Activated naive CD8-positive, alpha-beta T cell treated with anti-CD3 and anti-CD28 coated beads for 36 hours (primary cell): ENCODE results near the gene SERGEF. TPM values are rescaled to one million over a fixed set of nuclear protein-coding genes. Genes with fewer than 3 reads are reported as not detected.

Experiments used
- DNase-seq: peaks from one replicate; pipeline ENCODE4 v3.0.0; 2021
- H3K27ac Mint-ChIP-seq: one replicate; pipeline ENCODE4 v1.8.0; 2022; ENCODE audit warnings: mild to moderate bottlenecking, moderate library complexity, mixed read lengths
- H3K27me3 Mint-ChIP-seq: one replicate; pipeline ENCODE4 v1.8.0; 2022; ENCODE audit warnings: mild to moderate bottlenecking, mixed read lengths
- H3K36me3 Mint-ChIP-seq: one replicate; pipeline ENCODE4 v1.8.0; 2021; ENCODE audit warnings: mild to moderate bottlenecking, mixed read lengths
- H3K4me1 Mint-ChIP-seq: one replicate; pipeline ENCODE4 v1.8.0; 2021; ENCODE audit warnings: mixed read lengths
- H3K4me3 Mint-ChIP-seq: one replicate; pipeline ENCODE4 v1.8.0; 2022; ENCODE audit warnings: mild to moderate bottlenecking, moderate library complexity, mixed read lengths
- H3K9me3 Mint-ChIP-seq: one replicate; pipeline ENCODE4 v1.8.0; 2022; ENCODE audit warnings: mixed read lengths
- total RNA-seq, 2 experiments: library from RNA; stranded (reverse); gene quantifications; one replicate each; pipeline ENCODE4 v1.2.3, GENCODE V29; 2021

SERGEF gene
- total RNA-seq, 2 experiments from 2014 or later, result 37.0 to 38.0 TPM

DNA sequence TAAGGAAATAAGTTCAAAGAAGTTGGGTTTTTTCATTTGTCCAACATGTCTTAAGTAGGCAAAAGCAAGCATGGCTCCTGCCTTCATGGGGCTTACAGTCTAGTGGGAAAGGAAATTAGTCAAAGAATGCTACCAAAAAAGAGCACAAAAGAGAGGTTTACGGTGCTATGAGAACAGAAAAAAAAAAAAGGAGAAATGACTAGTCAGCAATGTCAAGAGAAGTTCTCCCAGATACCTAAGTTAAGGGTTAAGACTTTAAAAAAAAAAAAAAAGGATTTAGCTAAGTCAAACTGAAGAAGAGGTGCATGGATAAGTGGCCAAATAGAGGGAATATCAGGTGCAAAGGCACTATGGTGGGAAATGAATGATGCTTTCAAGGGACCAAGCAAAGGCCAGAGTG lies 29.3 kb downstream of the SERGEF start:
- Mint-ChIP-seq H3K36me3 (peaks cover 30% of the 10 kb centered on the region), H3K27me3 (no peaks in the 10 kb centered on the region), H3K4me1 (no peaks in the 10 kb centered on the region), H3K27ac (no peak overlapping the region), H3K4me3 (no peak overlapping the region), H3K9me3 (no peaks in the 10 kb centered on the region)
- no peak for DNase-seq

DNA sequence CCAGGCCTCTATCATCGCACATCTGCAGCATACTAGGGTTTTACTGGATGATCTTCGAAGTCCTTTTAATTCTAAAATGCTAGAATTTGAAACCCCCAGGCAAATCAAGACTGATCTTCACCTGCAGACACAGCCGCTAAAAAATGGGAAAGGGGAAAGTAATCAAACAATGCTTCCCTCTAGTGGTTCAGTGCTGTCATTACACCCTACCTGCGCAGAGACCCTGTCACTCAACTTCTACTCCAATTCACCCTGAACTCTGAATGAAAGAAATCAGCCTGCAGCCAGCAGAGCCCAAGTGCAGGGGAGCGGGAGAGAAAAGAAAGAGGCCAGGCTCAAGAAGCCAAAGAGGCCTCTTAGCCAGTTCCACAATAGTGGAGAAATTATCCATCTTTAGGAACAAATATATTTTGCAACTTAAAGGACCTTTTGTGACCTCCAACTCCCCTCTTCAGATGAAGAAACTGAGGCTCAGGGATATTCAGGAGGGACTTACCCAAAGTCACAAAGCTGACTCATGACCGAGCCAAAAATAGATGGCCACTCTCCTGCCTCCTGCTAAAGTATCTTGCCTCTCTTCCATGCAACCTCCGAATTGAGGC lies 33.0 kb downstream of the SERGEF start:
- Mint-ChIP-seq H3K4me1 (no peaks in the 10 kb centered on the region), H3K36me3 (peaks cover 25% of the 10 kb centered on the region)

DNA sequence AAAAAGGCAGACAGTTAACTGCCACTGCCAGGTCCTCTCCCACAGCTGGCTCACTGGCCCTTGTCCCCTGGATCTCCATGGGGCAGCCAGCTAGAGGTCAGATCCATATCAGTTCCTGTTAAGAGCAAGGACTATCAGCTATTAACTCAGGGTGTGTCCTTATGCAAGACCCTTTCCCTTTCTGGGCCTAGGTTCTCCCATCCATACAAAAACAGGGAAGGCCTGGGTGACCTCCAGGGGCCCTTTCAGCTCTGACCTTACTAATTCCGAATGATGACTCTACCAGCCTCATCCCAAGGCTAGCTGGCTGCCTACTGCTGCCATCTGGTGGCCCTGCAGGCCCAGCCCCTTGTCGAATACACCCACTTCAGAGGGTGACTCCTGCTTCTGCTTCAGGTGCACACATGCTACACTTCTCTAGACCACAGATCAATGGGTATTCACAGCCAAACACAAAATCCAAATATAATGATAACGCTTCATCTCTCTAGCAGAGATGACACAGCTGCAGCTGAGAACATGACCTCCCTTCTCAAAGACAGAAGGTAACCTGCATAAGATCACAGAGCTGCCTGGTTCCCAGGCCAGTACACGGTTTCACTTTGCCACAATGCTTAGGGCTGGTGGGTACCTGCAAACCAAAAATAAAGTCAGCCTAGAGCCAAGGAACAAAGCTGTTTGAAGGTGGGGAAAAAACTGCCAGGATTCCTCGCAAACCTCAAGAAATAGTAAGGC lies 34.1 kb downstream of the SERGEF start:
- H3K4me3 Mint-ChIP-seq, result no peak overlapping the region
- peak; percentile 15 for DNase-seq
- H3K27me3 Mint-ChIP-seq, result no peaks in the 10 kb centered on the region
- no peaks in the 10 kb centered on the region for H3K9me3 Mint-ChIP-seq
- H3K36me3 Mint-ChIP-seq, result peaks cover 14% of the 10 kb centered on the region
- H3K27ac Mint-ChIP-seq, result no peak overlapping the region
- H3K4me1 Mint-ChIP-seq, result no peaks in the 10 kb centered on the region

More for the DNA sequence above, 33.0 kb downstream of the SERGEF start:
- no peak overlapping the region for H3K4me3 Mint-ChIP-seq
- H3K27me3 Mint-ChIP-seq, result no peaks in the 10 kb centered on the region
- H3K9me3 Mint-ChIP-seq, result no peaks in the 10 kb centered on the region
- DNase-seq, result peak; percentile 6
- H3K27ac Mint-ChIP-seq, result no peak overlapping the region

DNA sequence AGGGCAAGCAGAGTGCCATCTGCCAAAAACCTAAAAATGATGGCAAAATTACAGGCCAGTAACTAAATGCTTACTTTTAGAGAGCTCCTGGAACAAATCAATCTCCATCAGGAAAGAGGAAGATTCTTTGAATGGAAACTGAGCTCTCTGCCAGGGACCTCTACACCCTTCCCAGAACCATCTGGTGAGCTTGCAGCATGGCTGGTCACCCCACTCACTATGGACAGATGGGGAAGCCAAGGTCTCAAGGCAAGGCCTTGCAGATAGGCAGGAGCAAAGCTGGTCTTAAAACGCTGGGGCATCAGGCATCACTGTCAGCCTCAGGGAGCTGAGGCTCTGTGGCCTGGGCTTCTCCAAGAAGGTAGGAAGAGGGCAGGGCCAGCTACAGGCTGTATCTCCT lies 36.2 kb downstream of the SERGEF start:
- Mint-ChIP-seq H3K36me3 (peaks cover 15% of the 10 kb centered on the region), H3K27me3 (no peaks in the 10 kb centered on the region), H3K27ac (no peak overlapping the region), H3K9me3 (no peaks in the 10 kb centered on the region), H3K4me3 (no peak overlapping the region), H3K4me1 (no peaks in the 10 kb centered on the region)
- DNase-seq, result no peak

DNA sequence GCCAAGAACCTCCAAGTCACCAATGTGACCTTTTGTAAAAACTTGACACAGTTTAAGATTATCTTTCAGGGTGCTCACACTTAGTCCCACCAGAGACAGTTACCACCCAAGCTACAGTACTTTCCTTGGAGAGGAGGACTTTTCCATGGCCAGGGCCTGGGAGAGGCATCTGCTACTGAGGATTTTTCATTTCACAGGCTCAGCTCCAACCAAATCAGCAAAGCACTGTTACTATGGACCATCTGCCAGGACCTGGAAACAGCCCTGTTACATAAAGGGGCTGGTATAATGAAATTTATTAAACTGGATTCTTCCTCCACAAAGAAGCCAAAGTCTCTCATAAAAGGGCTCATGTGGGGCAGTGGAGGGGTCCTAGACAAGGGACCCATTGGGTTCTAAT lies 38.6 kb downstream of the SERGEF start:
- Mint-ChIP-seq H3K36me3 (peaks cover 27% of the 10 kb centered on the region), H3K4me3 (no peak overlapping the region), H3K27ac (no peak overlapping the region), H3K9me3 (no peaks in the 10 kb centered on the region), H3K4me1 (no peaks in the 10 kb centered on the region), H3K27me3 (no peaks in the 10 kb centered on the region)
- no peak for DNase-seq

DNA sequence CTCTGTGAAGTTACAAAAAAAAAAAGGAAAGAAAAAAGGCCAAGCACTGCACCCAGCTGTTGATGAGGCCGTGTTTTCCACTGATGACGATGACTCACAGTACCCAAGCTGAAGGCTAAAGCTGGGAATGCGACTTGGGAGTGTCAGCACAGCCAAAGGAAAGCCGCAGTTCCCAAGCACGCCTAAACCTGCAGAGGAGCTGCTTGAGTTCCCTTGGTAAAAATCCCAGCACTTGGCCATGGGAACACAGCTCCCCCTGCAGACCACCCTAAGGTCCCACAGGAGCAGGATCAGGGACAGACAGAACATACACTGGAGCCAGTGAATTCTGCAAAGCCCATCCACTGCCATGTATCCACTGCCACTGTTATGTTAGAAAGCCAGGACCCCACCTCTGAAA lies 39.9 kb downstream of the SERGEF start:
- no peaks in the 10 kb centered on the region for H3K4me1 Mint-ChIP-seq
- H3K36me3 Mint-ChIP-seq, result peaks cover 24% of the 10 kb centered on the region
- DNase-seq, result no peak
- no peaks in the 10 kb centered on the region for H3K9me3 Mint-ChIP-seq
- H3K27me3 Mint-ChIP-seq, result no peaks in the 10 kb centered on the region
- H3K4me3 Mint-ChIP-seq, result no peak overlapping the region
- no peak overlapping the region for H3K27ac Mint-ChIP-seq

DNA sequence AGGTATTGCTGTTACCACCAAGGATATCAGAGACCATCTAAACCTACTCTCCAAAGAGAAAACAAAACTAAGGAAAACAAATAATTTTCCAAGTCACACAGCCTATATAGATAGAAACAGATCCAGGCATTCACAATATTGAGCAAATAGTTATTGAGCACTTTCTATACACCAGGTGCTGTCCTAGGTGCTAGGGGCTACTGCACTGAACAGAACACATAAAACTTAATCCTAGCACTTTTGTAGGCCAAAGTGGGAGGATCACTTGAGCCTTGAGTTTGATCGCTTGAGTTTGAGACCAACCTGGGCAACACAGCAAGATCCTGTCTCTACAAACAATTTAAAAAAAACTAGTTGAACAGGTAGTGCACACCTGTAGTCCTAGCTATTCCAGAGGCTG lies 44.6 kb downstream of the SERGEF start:
- Mint-ChIP-seq H3K9me3 (no peaks in the 10 kb centered on the region), H3K27me3 (no peaks in the 10 kb centered on the region), H3K4me3 (no peak overlapping the region), H3K27ac (no peak overlapping the region), H3K4me1 (peaks cover 4% of the 10 kb centered on the region), H3K36me3 (peaks cover 35% of the 10 kb centered on the region)
- no peak for DNase-seq

DNA sequence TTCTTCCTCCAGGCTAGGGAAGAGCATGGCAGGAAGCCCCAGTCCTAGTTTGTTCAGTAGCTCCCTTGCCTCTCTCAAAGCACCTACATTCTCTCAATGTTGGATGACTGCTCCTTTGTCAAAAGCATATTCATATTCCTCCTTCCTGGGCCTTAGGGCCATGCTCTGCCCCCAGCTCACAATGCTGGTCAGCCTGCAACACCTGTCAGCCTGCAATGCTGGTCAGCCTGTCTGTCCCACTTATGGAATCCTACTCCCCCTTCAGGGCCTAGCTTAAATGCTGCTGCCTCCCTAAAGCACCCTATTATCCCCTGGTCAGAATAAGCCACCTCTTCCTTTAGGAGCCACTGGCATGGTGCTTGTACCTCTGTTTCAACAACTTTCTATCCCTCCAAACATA lies 45.2 kb downstream of the SERGEF start:
- H3K9me3 Mint-ChIP-seq, result no peaks in the 10 kb centered on the region
- peaks cover 30% of the 10 kb centered on the region for H3K36me3 Mint-ChIP-seq
- H3K27me3 Mint-ChIP-seq, result no peaks in the 10 kb centered on the region
- peaks cover 4% of the 10 kb centered on the region for H3K4me1 Mint-ChIP-seq
- no peak overlapping the region for H3K27ac Mint-ChIP-seq
- no peak for DNase-seq
- no peak overlapping the region for H3K4me3 Mint-ChIP-seq

DNA sequence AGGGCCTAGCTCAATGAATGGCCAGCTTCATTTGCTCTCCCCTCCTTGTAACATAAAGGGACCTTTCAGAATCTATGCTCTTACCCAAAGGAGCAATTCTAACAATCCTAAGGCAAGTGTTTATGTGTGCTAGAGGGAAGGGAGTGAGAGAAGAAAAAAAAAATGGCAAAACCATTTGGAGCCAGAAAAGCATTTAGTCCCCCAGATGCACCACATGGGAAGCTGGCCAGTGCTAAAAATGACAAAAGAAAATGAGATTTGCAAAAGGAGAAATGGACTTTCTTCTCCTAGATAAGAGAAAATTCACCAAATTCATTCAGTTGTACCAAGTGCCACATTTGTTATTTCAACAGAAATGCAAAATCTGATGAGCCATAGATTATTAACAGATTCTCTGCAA lies 52.8 kb downstream of the SERGEF start:
- Mint-ChIP-seq H3K36me3 (peaks cover 29% of the 10 kb centered on the region), H3K9me3 (no peaks in the 10 kb centered on the region), H3K27me3 (no peaks in the 10 kb centered on the region), H3K4me3 (no peak overlapping the region), H3K27ac (no peak overlapping the region), H3K4me1 (peaks cover 4% of the 10 kb centered on the region)
- DNase-seq, result no peak

DNA sequence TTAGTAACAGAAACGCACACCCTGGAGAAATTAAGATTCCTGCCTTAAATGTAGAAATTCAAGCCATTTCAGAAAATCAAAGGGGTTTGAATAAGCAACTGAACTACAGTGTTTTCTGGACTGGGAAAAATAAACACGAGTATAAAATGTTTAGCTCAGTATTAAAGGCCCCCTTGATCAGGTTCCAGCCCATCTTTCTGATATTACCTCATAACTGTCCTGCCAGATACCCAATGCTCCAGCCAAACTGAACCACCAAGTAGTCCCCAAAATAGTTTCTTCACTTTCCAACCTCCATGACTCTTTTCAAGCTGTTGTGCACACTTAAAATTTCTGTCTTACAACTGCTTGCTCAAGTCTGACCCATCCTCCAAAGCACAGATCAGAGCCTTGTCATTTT lies 54.4 kb downstream of the SERGEF start:
- H3K27me3 Mint-ChIP-seq, result no peaks in the 10 kb centered on the region
- H3K4me1 Mint-ChIP-seq, result no peaks in the 10 kb centered on the region
- no peaks in the 10 kb centered on the region for H3K9me3 Mint-ChIP-seq
- DNase-seq, result no peak
- H3K4me3 Mint-ChIP-seq, result no peak overlapping the region
- H3K36me3 Mint-ChIP-seq, result peaks cover 34% of the 10 kb centered on the region
- H3K27ac Mint-ChIP-seq, result no peak overlapping the region

DNA sequence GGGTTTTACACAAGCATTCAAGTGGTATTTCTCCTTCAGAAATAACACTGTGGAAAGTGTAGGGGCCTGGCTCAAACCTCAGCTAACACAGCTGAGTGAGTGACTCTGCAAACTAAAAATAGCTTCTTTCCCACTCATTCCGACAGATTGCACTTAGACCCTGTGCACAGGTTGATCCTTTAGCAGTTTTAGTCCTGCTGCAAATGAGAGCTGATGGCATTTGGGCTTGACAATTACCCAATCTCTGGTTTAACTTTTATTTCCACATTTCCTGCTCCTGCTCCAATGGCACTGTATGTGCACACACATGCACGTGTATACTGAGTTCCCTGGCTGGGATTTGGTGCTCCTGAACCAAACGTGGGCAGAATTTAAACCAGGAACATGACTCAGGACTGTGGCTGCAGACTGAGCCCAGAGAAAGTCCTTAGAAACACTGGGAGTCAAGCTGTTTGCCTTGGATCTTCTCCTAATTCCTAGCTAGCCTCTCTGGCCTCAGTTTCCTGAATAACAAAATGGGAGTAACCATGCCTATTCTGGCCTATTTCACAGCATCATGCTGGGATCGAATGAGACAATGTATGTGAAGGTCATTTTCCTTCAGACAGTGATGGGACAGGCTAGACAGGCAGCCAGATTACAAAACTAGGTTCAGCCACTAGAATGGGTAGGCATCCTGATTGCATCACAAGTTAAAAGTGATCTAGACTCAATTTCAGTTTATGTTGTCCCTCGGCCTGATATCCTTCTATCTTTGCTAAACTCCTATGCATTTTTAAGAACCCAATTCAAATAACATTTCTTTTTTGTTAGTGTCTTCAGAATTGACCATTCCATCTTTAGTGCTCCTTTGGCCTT lies 58.2 kb downstream of the SERGEF start:
- no peak overlapping the region for H3K27ac Mint-ChIP-seq
- no peak for DNase-seq
- no peaks in the 10 kb centered on the region for H3K27me3 Mint-ChIP-seq
- H3K4me1 Mint-ChIP-seq, result no peaks in the 10 kb centered on the region
- no peaks in the 10 kb centered on the region for H3K9me3 Mint-ChIP-seq
- H3K4me3 Mint-ChIP-seq, result no peak overlapping the region
- peaks cover 36% of the 10 kb centered on the region for H3K36me3 Mint-ChIP-seq

DNA sequence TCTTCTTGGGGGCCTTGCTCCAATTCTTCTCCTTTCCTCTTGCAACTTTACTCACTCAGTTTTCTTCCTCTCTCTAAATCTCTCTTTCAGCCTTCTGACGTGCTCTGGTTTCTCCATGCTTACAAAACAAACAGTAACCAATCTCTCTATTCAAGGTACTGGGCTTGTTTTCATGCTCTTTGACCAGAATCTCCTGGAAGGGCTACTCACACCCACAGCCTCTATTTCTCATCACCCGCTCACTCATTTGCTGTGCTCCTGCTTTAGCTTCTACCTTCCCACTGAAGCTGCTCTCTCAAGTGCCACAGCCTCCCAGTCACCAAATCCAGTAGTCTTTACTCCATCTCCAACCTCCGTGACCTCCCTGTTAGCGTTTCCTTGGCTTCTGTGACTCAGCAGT lies 60.4 kb downstream of the SERGEF start:
- Mint-ChIP-seq H3K36me3 (peaks cover 31% of the 10 kb centered on the region), H3K27ac (no peak overlapping the region), H3K27me3 (no peaks in the 10 kb centered on the region), H3K9me3 (no peaks in the 10 kb centered on the region), H3K4me3 (no peak overlapping the region), H3K4me1 (no peaks in the 10 kb centered on the region)
- no peak for DNase-seq

DNA sequence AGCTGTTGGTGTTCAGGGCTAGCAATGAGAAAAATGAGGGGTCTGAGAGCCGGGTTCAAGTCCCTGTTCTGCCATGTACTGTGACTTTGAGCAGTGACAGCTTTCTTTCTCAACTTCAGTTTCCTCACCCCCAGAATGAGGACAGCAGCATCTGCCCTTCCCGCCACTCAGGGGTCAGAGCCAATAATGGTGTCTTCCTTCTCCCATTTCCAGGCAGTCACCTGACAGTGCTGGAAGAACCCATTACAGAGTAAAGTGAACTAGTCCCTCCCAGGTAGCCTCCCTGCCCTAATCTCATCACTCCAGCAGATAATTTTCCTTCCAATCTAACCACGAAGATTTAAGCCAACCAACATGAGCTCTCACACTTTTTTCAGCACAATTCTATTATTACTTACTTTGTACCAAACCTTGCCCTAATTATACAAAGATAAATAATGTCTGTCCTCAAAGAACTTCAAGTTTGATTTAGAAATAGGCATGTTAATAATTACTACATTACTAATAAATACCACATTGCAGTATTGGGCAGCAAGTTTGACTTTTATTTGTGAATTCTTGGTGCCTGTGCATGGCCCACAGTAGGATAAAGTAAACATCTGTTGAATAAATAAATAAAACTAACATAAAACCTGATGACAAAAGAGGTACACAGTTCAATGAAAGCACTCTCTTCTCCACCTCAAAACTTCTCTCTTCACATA lies 61.0 kb downstream of the SERGEF start:
- Mint-ChIP-seq H3K27me3 (no peaks in the 10 kb centered on the region), H3K4me1 (no peaks in the 10 kb centered on the region), H3K4me3 (no peak overlapping the region), H3K36me3 (peaks cover 31% of the 10 kb centered on the region), H3K27ac (no peak overlapping the region), H3K9me3 (no peaks in the 10 kb centered on the region)
- no peak for DNase-seq

DNA sequence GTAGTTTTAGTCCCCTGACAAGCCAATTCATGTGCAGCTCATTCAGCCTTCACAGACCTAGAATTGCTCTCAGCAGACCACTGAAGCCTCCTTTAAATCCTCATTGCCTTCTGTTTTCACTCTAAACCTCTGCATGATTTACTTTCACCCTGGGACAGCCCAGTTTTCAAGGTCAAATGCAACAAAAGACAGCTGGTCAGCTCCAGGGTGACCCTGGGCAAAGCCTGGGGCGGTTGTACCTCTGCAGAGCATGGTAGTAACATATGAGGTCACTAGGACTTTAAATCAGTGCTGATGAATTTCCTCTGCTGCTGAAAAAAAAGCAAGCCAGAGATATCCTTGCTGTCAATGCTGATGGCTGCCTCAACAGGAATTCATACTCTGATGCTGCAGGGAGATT lies 62.2 kb downstream of the SERGEF start:
- H3K36me3 Mint-ChIP-seq, result peaks cover 43% of the 10 kb centered on the region
- no peaks in the 10 kb centered on the region for H3K4me1 Mint-ChIP-seq
- no peak overlapping the region for H3K4me3 Mint-ChIP-seq
- H3K27me3 Mint-ChIP-seq, result no peaks in the 10 kb centered on the region
- H3K27ac Mint-ChIP-seq, result no peak overlapping the region
- no peak for DNase-seq
- no peaks in the 10 kb centered on the region for H3K9me3 Mint-ChIP-seq

DNA sequence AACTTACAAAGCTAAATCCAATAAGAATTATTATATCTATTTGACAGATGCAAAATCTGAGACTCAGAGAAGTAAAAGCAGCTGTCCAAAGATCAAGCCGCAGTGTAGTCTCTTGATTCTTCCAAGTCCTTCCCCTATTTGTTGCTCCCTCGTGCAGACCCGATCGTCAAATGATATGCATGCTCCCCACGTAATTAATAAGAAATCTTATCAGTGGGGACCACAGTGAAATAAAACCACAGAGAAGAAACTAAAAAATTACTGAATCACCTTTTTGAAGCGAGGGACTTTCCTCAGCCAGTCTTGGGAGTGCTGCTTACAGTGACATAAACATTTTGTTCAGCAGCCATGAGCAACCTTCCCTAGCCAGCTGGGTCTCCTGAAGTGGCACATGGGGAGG lies 64.6 kb downstream of the SERGEF start:
- DNase-seq, result no peak
- H3K27ac Mint-ChIP-seq, result no peak overlapping the region
- no peaks in the 10 kb centered on the region for H3K27me3 Mint-ChIP-seq
- no peak overlapping the region for H3K4me3 Mint-ChIP-seq
- peaks cover 11% of the 10 kb centered on the region for H3K9me3 Mint-ChIP-seq
- H3K36me3 Mint-ChIP-seq, result peaks cover 54% of the 10 kb centered on the region
- no peaks in the 10 kb centered on the region for H3K4me1 Mint-ChIP-seq
